Duodenal mucosa (tissue), 2 donors: Measurements from ENCODE around the gene ACSS1.
A peak's percentile ranks its signal among the peaks of the same experiment; 100 is the strongest.
"Not testable (repeated sequence)": the region's sequence is repeated elsewhere in the genome, so short reads cannot be mapped to it uniquely, and the experiment has no call there.

Experiments
- H3K27ac ChIP-seq: one replicate; pipeline ENCODE4 v1.7.0; 2013; ENCODE audit warnings: low read depth, low read length
- H3K27me3 ChIP-seq, 2 donors: one replicate each; pipeline ENCODE4 v1.7.0; 2013; ENCODE audit warnings: low read length in 2 of 2, control low read depth in 1 of 2; ENCODE audit not compliant: insufficient read depth in 2 of 2, control insufficient read depth in 1 of 2
- H3K36me3 ChIP-seq, 2 donors: one replicate each; pipeline ENCODE4 v1.7.0; 2013; ENCODE audit warnings: low read length in 2 of 2, control low read depth in 1 of 2; ENCODE audit not compliant: insufficient read depth in 2 of 2, control insufficient read depth in 1 of 2
- H3K4me1 ChIP-seq, 2 donors: one replicate each; pipeline ENCODE4 v1.7.0; 2013; ENCODE audit warnings: low read length in 2 of 2, control low read depth in 1 of 2; ENCODE audit not compliant: insufficient read depth in 2 of 2, control insufficient read depth in 1 of 2
- H3K4me3 ChIP-seq, 2 donors: one replicate each; pipeline ENCODE4 v1.7.0; 2013; ENCODE audit warnings: low read length in 2 of 2, low read depth in 1 of 2
- H3K9ac ChIP-seq, 2 donors: one replicate each; pipeline ENCODE4 v1.7.0; 2013; ENCODE audit warnings: low read length in 2 of 2, low read depth in 1 of 2
- H3K9me3 ChIP-seq, 2 donors: one replicate each; pipeline ENCODE4 v1.7.0; 2013; ENCODE audit warnings: low read length in 2 of 2, control low read depth in 1 of 2; ENCODE audit not compliant: control insufficient read depth in 1 of 2

Gene ACSS1

DNA sequence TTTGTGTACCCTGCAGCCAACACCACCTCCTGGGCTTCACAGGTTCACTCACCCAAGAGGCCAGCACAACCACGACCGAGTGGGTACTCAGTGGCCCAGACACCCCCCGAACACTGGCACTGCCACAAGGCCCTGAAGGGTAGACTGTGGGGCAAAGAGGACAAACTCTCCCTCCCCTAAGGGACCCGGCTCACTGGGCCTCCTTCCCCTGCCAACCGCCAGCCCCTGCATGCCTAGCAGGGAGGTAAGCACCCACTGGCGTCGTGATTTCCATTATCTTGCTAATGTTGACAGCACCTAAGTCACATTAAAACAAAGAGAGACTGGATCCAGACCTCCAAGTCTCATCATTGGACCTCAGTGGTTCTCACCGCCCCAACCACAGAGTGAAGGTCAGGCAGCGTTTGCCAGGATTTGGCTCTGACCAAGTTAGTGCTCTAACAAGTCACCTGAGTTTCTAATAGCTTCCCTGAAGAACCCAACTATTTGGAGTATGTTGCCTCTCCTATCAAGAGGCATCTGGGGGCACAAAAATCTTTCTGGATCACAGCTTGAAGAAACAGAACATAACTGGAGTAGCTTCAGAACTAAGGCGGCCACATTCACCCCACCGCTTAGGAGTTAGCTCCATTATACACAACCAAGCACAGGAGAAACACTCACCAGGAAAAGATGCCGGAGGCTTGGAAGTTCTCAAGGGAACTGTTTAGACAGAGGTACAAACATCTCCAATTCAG is 51.3 kb downstream of the ACSS1 start:
- peaks cover 43 to 72% of the 10 kb centered on the region in 2 donors for H3K36me3 ChIP-seq

GRCh38 chr20:25005661-25006060 is 52.3 kb downstream of the ACSS1 start:
- Histone ChIP-seq H3K9ac (no peak overlapping the region), H3K27me3 (no peaks in the 10 kb centered on the region), H3K4me3 (no peak overlapping the region), H3K9me3 (no peaks in the 10 kb centered on the region), H3K36me3 (peaks cover 35 to 63% of the 10 kb centered on the region in 2 donors), H3K4me1 (peaks cover 0 to 1% of the 10 kb centered on the region in 2 donors), H3K27ac (no peak overlapping the region)

More for the DNA sequence above, 51.3 kb downstream of the ACSS1 start:
- Histone ChIP-seq H3K9ac (no peak overlapping the region), H3K27me3 (no peaks in the 10 kb centered on the region), H3K27ac (no peak overlapping the region), H3K4me1 (no peaks in the 10 kb centered on the region), H3K9me3 (no peaks in the 10 kb centered on the region), H3K4me3 (no peak overlapping the region)

DNA sequence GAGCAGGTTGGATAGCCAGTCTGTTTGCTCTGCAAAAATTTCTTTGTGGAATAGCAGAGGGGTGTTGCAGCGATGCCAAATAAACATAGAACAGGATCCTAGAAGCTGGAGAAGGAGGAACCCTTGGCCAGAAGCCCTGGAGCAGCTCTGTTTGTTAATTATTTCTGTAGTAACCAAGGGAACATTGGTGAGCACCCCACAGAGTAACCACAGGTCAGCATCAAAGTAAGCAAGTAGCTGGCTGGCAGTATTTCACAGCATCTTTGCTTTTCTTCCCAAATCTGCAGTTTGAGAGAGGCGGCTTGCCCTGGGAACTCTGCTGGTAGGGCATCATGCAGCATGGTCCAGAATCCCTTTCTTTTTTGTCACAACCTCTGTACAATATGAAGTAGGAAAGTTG is 52.7 kb downstream of the ACSS1 start:
- H3K4me3 ChIP-seq: no peak overlapping the region
- H3K36me3 ChIP-seq: peaks cover 31 to 58% of the 10 kb centered on the region in 2 donors
- no peaks in the 10 kb centered on the region for H3K9me3 ChIP-seq
- H3K27ac ChIP-seq: no peak overlapping the region
- H3K27me3 ChIP-seq: no peaks in the 10 kb centered on the region
- no peak overlapping the region for H3K9ac ChIP-seq
- H3K4me1 ChIP-seq: peaks cover 0 to 5% of the 10 kb centered on the region in 2 donors

DNA sequence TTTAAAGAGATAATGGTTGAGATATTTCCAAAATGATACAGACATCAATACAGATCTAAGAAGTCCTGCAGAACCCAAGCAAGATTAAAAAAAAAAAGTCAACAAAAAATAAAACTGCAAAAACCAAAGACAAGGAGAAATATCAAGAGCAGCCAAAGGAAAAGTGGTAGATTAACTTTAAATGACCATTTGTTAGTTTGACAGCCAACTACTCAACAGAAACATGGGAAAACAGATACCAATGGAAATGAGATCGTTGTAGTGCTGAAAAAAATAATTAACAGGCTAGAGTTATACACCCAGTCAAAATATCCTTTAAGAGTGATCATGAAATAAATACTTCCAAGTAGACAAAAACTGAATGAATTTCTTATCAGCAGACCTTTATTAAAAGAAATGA is 54.9 kb downstream of the ACSS1 start:
- Histone ChIP-seq H3K27ac (no peak overlapping the region), H3K27me3 (no peaks in the 10 kb centered on the region), H3K36me3 (peaks cover 14 to 36% of the 10 kb centered on the region in 2 donors), H3K4me3 (no peak overlapping the region), H3K9me3 (no peaks in the 10 kb centered on the region), H3K9ac (no peak overlapping the region), H3K4me1 (peaks cover 17 to 27% of the 10 kb centered on the region in 2 donors)

- H3K9ac ChIP-seq, H3K4me3 ChIP-seq, H3K27me3 ChIP-seq, H3K27ac ChIP-seq, H3K9me3 ChIP-seq: not testable (repeated sequence)
- Histone ChIP-seq H3K4me1 (peaks cover 32 to 42% of the 10 kb centered on the region in 2 donors), H3K36me3 (peaks cover 7 to 20% of the 10 kb centered on the region in 2 donors)
Observed at GRCh38 chr20:25001323-25001722, 56.6 kb downstream of the ACSS1 start.

GRCh38 chr20:25000268-25000801 is 57.6 kb downstream of the ACSS1 start:
- H3K36me3 ChIP-seq: peaks cover 0 to 10% of the 10 kb centered on the region in 2 donors
- no peaks in the 10 kb centered on the region for H3K27me3 ChIP-seq
- H3K9me3 ChIP-seq: no peaks in the 10 kb centered on the region
- H3K9ac ChIP-seq: no peak overlapping the region
- no peak overlapping the region for H3K27ac ChIP-seq
- H3K4me3 ChIP-seq: no peak overlapping the region
- H3K4me1 ChIP-seq: peaks cover 38 to 42% of the 10 kb centered on the region in 2 donors

DNA sequence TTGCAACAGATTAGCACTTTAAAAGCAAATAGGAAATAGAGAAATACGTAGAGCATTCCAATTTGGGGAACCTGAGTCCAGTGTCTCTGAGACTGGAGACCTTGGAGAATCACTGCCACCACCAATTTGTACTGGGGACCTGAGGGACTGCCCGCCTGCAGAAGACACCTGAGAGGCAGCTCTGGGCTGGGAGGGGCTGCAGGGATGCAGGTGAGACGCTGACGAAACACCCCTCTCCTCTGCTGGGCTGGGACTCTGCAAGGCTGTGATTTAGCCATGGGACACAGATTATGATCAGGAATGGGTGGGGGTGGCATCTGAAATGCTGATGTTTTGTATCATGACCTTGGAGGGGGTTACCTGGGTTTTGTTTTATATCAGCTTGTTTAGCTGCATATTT is 58.4 kb downstream of the ACSS1 start:
- H3K27ac ChIP-seq: no peak overlapping the region
- H3K9me3 ChIP-seq: no peaks in the 10 kb centered on the region
- H3K36me3 ChIP-seq: peaks cover 0 to 5% of the 10 kb centered on the region in 2 donors
- H3K9ac ChIP-seq: no peak overlapping the region
- H3K4me1 ChIP-seq: peaks cover 42 to 47% of the 10 kb centered on the region in 2 donors
- H3K4me3 ChIP-seq: no peak overlapping the region
- H3K27me3 ChIP-seq: no peaks in the 10 kb centered on the region

DNA sequence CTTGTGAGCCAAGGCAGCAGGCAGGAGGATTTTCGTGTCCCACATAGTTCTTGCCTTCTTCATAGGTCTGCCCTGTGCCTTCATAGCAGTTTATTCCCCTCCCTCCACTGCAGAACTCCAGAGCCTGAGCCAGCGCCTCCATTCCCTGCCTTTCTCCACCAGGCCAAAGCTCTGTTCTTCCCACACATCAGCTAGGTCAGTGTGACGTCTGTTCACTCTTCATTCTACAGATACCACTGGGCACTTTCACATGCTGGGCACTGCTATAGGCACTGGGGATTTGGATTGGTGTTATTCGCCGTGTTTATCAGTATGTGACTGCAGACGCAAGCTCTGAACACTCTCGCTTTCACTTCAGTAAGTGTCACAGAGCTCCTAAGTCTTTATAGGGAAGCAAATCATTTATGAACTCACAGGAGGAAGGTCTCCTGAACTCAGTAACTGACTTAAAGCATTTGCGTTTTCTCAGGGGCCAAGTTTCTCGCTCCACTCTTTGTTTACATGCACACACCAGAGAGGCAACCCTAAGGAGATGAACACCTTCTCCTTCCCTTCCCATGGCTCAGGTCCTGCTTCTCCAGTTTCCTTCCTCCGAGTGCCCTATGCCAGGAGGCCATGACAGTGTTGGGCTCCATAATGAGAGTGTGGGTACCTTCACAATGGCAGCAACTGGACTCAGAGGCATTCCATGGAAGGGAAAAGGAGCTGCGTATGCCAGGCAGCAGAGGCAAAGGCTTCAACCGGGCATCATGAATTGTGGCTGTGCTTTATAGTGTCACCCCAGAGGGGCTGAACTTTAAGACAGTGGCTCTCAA is 59.1 kb downstream of the ACSS1 start:
- Histone ChIP-seq H3K4me3 (peak overlapping the region in 1 of 2 donors; percentile 53), H3K9me3 (no peaks in the 10 kb centered on the region), H3K4me1 (peaks cover 44 to 47% of the 10 kb centered on the region in 2 donors), H3K36me3 (peaks cover 0 to 5% of the 10 kb centered on the region in 2 donors), H3K27me3 (no peaks in the 10 kb centered on the region), H3K9ac (peak overlapping the region; percentile 6 to 39), H3K27ac (no peak overlapping the region)

- Histone ChIP-seq H3K27ac (no peak overlapping the region), H3K9me3 (no peaks in the 10 kb centered on the region), H3K4me1 (peaks cover 50% of the 10 kb centered on the region in 2 donors), H3K36me3 (peaks cover 0 to 5% of the 10 kb centered on the region in 2 donors), H3K27me3 (no peaks in the 10 kb centered on the region), H3K4me3 (peak overlapping the region in 1 of 2 donors; percentile 53), H3K9ac (peak overlapping the region in 1 of 2 donors; percentile 39)
Observed at GRCh38 chr20:24998121-24998520, 59.8 kb downstream of the ACSS1 start.
